Activated B cell treated with CpG ODN at 0.5 μM for 24 hours (primary cell): ENCODE results near the gene GPR152. TPM values are rescaled to one million over a fixed set of nuclear protein-coding genes. Genes with fewer than 3 reads are reported as not detected.

ENCODE experiments used
- ATAC-seq: fragments of 200-7000 bp; cut with Tn5 transposase; one replicate; pipeline ENCODE4 v1.10.0; 2021; ENCODE audit warnings: low read depth, mild to moderate bottlenecking, moderate library complexity
- CTCF ChIA-PET: fragments of 350-600 bp; sonication (Branson Sonifier 250); formaldehyde crosslinking; loops from one replicate; lab custom pipeline; 2021; ENCODE audit warnings: antibody characterized with exemption; lab: Charles Lee
- POLR2A ChIA-PET: fragments of 350-600 bp; sonication (Branson Sonifier 250); formaldehyde crosslinking; loops from one replicate; lab custom pipeline; 2021; ENCODE audit warnings: antibody characterized with exemption; lab: Charles Lee
- DNase-seq: peaks from one replicate; pipeline ENCODE4 v3.0.0; 2022
- H3K27ac Mint-ChIP-seq: one replicate; pipeline ENCODE4 v1.8.0; 2020; ENCODE audit warnings: mixed read lengths
- H3K27me3 Mint-ChIP-seq: one replicate; pipeline ENCODE4 v1.8.0; 2021; ENCODE audit warnings: mixed read lengths
- H3K36me3 Mint-ChIP-seq: one replicate; pipeline ENCODE4 v1.8.0; 2021; ENCODE audit warnings: low read depth, mixed read lengths
- H3K4me1 Mint-ChIP-seq: one replicate; pipeline ENCODE4 v1.8.0; 2021; ENCODE audit warnings: mixed read lengths
- H3K4me3 Mint-ChIP-seq: one replicate; pipeline ENCODE4 v1.8.0; 2020; ENCODE audit warnings: mild to moderate bottlenecking, mixed read lengths
- H3K9me3 Mint-ChIP-seq: one replicate; pipeline ENCODE4 v1.8.0; 2020; ENCODE audit warnings: mixed read lengths
- intact Hi-C: fragments of 100-400 bp; cut with micrococcal nuclease; formaldehyde crosslinking; loops from one replicate; pipeline ENCODE4 v1.15.1; 2024
- total RNA-seq: library from RNA; stranded (reverse); gene quantifications from 2 replicates; pipeline ENCODE4 v1.2.3, GENCODE V29; 2022
- TF ChIP-seq, protein P1 (sequence below): fragments of 200-600 bp; IDR thresholded peaks from one replicate; pipeline ENCODE4 v1.8.0; 2022; ENCODE audit warnings: antibody characterized with exemption, mild to moderate bottlenecking

Gene GPR152
- total RNA-seq, 1 donor from 2014 or later = not detected

GRCh38 chr11:67417425-67417824, 35.1 kb downstream of the GPR152 start:
- peaks cover 69% of the 10 kb centered on the region for H3K4me1 Mint-ChIP-seq
- TF ChIP-seq, protein P1, sequence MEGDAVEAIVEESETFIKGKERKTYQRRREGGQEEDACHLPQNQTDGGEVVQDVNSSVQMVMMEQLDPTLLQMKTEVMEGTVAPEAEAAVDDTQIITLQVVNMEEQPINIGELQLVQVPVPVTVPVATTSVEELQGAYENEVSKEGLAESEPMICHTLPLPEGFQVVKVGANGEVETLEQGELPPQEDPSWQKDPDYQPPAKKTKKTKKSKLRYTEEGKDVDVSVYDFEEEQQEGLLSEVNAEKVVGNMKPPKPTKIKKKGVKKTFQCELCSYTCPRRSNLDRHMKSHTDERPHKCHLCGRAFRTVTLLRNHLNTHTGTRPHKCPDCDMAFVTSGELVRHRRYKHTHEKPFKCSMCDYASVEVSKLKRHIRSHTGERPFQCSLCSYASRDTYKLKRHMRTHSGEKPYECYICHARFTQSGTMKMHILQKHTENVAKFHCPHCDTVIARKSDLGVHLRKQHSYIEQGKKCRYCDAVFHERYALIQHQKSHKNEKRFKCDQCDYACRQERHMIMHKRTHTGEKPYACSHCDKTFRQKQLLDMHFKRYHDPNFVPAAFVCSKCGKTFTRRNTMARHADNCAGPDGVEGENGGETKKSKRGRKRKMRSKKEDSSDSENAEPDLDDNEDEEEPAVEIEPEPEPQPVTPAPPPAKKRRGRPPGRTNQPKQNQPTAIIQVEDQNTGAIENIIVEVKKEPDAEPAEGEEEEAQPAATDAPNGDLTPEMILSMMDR = no peak
- ATAC-seq (no peak), DNase-seq (no peak)
- peak overlapping the region; percentile 90 for H3K27ac Mint-ChIP-seq
- H3K36me3 Mint-ChIP-seq = no peaks in the 10 kb centered on the region
- ChIA-PET CTCF (interaction anchor here (1.4 to 5.0 kb wide), 4 partner anchors 10 to 35 kb away, joined by 3 to 53 read pairs (median 4); partner anchors contain the start of genes PPP1CA, PTPRCAP and TBC1D10C), POLR2A (interaction anchor here (0.6 to 13.9 kb wide), 16 partner anchors 9 to 389 kb away, joined by 3 to 404 read pairs (median 8); partner anchors contain the start of genes AIP, CDK2AP2, GSTP1 and PITPNM1)
- no peak overlapping the region for H3K4me3 Mint-ChIP-seq
- no peaks in the 10 kb centered on the region for H3K9me3 Mint-ChIP-seq
- no peaks in the 10 kb centered on the region for H3K27me3 Mint-ChIP-seq
- intact Hi-C loops = no loop called here

- DNase-seq (no peak), ATAC-seq (no peak)
- peak overlapping the region; percentile 72 for H3K4me3 Mint-ChIP-seq
- TF ChIP-seq, protein P1 = no peak
- no peaks in the 10 kb centered on the region for H3K27me3 Mint-ChIP-seq
- H3K4me1 Mint-ChIP-seq = peaks cover 77% of the 10 kb centered on the region
- H3K9me3 Mint-ChIP-seq = no peaks in the 10 kb centered on the region
- H3K27ac Mint-ChIP-seq = peak overlapping the region; percentile 90
- ChIA-PET CTCF (interaction anchor here (0.8 to 5.0 kb wide), 3 partner anchors 14 to 34 kb away, joined by 3 to 53 read pairs (median 5); partner anchors contain the start of genes PPP1CA and TBC1D10C), POLR2A (interaction anchor here (0.5 to 13.9 kb wide), 11 partner anchors 9 to 290 kb away, joined by 3 to 404 read pairs (median 18); partner anchors contain the start of genes PITPNM1, POLD4, PPP1CA and PTPRCAP)
- intact Hi-C loops = no loop called here
- no peaks in the 10 kb centered on the region for H3K36me3 Mint-ChIP-seq
Measured at GRCh38 chr11:67416416-67417335, 35.9 kb downstream of the GPR152 start.

DNA sequence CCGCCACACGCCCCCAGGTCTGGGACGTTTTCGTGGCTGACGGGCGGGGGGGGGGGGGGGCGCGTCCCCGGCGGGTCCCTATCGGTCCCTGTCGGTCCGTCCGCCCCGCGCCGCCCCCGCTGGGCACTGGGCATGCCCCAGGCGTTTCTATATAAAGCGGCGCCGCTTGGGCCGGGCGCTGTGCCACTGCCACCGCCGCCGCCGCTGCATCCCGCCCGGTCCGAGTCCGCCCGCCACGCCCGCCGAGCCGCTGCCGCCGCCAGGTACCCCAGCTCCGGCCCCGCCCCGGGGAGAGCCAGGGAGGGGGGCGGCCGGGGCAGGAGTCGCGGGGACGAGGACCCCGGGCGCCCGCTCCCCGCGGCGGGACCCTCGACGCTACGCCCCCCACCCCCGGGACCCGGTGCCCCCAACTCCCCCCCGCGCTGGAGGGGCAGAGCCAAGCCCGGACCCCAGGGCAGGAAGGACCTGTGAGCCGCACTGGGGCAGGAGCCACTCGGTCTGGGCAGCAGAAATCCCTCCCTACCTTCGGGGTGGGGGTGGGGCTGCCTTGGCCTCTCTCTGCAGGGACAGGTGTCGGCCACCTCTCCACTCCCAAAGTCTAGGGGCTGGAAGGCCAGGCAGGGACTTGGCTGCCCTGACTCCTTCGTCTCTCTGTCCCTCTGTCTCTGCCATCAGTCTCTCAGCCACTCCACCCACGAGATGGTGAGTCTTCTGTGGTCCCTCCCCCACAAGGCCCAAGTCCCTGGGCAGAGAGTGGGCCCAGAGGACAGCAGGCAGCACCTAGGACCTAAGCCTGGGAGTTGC, 36.8 kb downstream of the GPR152 start, which contains the start of gene CARNS1:
TSS of gene CARNS1 (plus strand) at position 178 of the 804 bp plus-strand sequence. CDS start at position 700, 522 bp downstream.
- TF ChIP-seq, protein P1 = no peak
- Mint-ChIP-seq H3K27me3 (no peaks in the 10 kb centered on the region), H3K9me3 (no peaks in the 10 kb centered on the region), H3K4me1 (peaks cover 83% of the 10 kb centered on the region), H3K36me3 (no peaks in the 10 kb centered on the region), H3K27ac (peak within 1 kb of the TSS; percentile 90), H3K4me3 (peak within 1 kb of the TSS; percentile 83)
- intact Hi-C loops = no loop called here
- CTCF ChIA-PET = interaction anchor here (0.8 kb wide), 1 partner anchor 14 kb away, joined by 3 read pairs; the partner anchor contains the start of gene PPP1CA
- POLR2A ChIA-PET = interaction anchor here (0.5 to 13.9 kb wide), 6 partner anchors 8 to 289 kb away, joined by 5 to 404 read pairs (median 60); partner anchors contain the start of genes PPP1CA, PTPRCAP, RPS6KB2 and TBC1D10C
- ATAC-seq (no peak), DNase-seq (no peak)

GRCh38 chr11:67413266-67413849, 39.2 kb downstream of the GPR152 start:
- Mint-ChIP-seq H3K4me1 (peaks cover 84% of the 10 kb centered on the region), H3K36me3 (peaks cover 4% of the 10 kb centered on the region), H3K4me3 (peak overlapping the region; percentile 41), H3K27me3 (no peaks in the 10 kb centered on the region), H3K27ac (peak overlapping the region; percentile 76), H3K9me3 (no peaks in the 10 kb centered on the region)
- POLR2A ChIA-PET = interaction anchor here (0.5 to 13.9 kb wide), 21 partner anchors 11 to 1149 kb away, joined by 3 to 404 read pairs (median 5); partner anchors contain the start of genes AIP, CDK2AP2, CORO1B and POLD4
- TF ChIP-seq, protein P1 = no peak
- no peak for DNase-seq
- CTCF ChIA-PET = interaction anchor here (2.8 to 3.2 kb wide), 2 partner anchors 10 to 12 kb away, joined by 9 to 18 read pairs; partner anchors contain the start of genes PPP1CA and TBC1D10C
- no peak for ATAC-seq
- intact Hi-C loops = no loop called here
